Cerebellar nuclear complex (tissue), 1 donor: ENCODE results near the gene CIDEA.

ENCODE experiments used
- DNase-seq, 2 experiments: peaks; one replicate each; lab custom pipeline; 2025; lab: John Stamatoyannopoulos, UW

The CIDEA gene

DNA sequence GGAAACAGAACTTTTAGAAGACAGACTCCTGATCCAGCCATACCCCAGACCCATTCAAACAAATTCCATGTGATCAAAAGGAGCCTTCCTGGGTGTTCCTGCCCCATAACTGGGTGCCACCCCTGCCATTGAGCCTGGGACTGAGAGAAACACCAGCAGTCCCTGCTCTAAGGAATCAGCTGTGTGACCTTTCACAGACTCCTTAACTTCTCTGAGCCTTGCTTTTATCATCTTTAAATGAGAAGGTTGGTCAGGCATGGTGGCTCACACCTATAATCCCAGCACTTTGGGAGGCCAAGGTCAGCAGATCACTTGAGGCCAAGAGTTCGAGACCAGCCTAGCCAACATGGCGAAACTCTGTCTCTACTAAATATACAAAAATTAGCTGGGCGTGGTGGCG, 20.6 kb downstream of the CIDEA start:
- DNase-seq = no peak

GRCh38 chr18:12276736-12277554, 22.8 kb downstream of the CIDEA start:
- no peak for DNase-seq

DNA sequence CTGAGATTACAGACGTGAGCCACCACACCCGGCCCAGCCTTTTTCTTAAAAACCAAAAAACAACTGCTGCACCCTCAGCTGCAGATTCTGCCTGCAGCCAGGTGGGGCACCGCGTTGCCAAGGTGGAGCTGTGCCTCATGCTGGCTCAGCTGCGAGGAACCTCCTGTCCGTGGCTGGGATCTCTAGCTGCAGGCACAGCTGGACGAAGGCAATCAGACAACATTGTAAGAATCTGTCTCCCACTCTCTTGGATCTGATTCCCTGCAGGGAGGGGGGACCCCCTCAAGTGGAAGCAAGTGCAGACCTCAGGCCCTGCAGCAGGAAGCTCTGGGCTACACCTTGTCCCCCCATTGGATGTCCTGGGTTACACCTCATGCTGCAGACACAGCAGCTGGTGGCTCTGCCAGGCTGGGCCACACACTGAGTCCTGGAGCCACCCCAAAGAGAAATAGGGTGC, 24.1 kb downstream of the CIDEA start:
- DNase-seq = no peak

DNA sequence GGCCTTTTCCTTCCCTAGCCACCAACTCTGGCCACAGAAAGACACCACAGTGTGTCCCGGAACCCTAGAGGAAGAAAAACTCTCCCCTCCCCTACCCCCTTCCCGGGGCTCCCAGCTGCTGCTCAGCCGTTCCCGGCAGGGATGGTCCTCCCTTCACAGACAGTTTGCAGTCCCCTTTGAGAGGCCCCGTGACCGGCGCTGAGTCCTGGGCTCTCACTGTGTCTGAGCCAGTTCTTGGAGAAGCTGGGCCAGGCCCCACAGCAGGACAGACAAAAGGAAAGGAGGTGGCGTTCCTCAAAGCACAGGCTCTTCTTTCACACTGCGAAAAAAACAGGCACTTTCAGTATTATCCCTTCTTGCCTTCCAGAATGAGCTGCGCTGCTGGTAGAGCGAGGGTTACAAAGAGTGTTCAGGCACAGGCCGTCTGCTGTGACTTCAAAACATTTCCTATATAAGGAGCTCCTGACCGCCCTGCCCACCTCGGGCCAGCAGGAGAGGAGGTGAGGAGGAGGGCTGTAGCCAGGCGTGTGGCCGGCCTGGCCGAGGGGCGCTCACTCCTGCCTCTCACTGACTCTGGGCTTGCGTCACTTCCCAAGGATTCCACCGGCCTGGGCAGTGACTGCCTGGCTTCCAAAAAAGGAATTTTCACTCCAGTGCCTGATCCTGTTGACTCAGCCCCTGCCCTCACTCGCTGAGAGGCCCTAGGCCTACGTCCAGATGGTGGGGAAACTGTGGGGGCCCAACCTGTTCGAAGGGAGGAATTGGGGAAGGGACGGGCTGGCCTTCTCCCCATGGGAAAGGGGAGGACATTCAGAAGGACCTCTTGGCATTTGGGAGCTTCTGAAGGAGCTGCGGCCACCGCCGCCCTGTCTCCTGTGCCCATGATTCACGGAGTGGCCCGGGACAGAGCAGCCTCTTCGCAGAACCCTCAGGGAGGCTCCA, 24.9 kb downstream of the CIDEA start:
- no peak for DNase-seq

DNA sequence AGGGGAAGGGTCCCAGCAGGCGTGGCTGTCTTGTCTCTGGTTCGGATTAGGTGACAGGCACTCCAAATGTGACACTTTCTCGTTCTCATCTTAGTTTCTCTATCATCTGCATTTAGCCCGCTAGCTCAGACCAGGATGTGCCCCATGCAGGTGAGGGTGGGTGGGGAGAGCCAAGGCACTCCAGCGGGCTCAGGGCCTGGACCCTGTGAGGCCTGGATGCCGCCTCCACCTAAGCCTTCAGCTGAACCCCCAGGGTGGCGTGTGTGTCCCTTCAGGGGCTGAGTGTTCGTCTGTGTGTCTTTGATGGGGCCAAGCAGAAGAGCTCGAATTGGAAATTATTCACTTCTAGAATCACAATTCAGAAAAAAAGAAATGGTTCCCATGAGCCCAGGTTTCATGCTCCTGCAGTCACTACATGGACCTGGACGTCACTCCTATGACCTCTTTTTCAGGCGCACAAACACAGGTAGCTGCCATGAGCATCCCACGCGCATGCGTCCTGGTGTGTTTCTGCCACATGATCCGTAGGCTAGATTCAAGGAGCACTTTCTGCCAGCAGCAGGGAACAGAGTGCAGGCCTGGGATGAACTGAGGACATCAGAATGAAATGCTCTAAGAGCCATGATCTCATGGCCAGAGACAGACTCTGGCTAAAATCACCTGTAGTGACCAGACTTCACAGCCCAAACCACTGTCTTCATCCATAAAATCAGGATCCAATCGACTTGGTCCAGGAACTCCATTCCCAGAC, 25.8 kb downstream of the CIDEA start:
- DNase-seq = no peak

GRCh38 chr18:12281861-12282260, 27.7 kb downstream of the CIDEA start:
- DNase-seq = no peak

DNA sequence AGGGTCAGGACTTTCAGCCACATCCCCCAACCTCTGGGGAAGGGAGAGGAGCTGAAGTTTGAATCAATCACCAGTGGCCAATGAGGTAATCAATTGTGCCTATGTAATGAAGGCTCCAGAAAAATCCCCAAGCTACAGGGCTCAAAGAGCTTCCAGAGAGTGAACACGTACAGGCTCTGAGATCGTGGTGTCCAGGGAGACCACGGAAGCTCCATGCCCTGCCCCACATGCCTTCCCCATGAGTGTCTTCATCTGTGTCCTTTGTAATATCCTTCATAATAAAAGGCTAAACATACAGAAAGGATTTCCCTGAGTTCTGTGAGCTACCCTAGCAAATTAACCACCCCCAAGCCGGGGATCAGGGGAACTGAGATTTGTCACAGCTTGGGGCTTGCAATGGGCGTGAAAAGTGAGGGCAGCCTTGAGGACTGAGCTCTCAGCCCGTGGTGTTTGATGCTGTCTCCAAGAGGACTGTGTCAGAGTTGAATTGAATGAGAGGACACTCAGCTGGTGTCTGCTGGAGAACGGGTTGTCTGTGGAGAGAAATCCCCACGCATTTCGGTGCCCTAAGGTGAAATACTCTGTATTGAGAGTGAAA, 28.4 kb downstream of the CIDEA start:
- no peak for DNase-seq

DNA sequence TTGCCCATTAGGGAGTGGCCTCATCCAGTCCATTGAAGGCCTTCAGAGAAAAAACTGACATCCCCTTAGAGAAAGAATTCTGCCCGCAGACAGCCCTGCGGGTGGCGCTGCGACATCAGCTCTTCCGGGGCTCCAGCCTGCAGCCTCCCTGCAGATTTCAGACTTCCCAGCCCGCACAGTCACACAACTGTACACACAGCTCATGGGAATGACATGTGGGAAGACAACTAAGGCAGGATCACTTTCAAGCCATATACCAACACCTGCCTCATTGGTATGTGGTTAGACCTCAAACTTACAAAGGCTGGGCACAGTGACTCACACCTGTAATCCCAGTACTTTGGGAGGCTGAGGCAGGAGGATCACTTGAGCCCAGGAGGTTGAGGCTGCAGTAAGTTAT, 29.1 kb downstream of the CIDEA start:
- no peak for DNase-seq

- DNase-seq = no peak
Measured at GRCh38 chr18:12283666-12284065, 29.5 kb downstream of the CIDEA start.

DNA sequence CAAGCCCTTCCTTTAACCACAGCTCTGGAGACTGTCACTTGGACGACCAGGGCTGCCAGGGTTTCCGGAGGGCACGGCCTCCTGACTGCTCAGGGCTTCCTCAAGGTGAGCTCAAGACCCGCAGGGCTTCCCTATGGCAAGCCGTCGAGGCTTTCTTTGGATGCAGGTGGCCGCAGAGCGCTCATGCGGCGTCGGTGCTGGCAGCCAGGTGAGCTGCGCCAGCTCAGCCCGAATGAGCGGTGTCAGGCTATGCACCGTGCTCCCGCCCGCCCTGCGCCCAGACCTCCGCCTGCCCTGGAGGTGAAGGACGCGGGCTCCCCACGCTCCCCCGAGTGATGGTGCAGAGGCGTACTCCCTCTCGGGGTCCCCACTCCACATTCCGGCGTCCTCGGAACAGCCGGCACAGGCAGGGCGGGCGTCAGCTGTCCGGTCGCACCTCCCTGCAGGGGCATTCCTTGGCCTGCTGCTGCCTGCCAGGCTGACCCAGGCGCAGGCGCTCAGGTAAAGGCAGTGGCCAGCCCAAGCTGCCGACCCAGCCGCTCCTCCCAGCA, 33.0 kb downstream of the CIDEA start:
- no peak for DNase-seq

GRCh38 chr18:12287684-12288402, 33.7 kb downstream of the CIDEA start:
- no peak for DNase-seq

DNA sequence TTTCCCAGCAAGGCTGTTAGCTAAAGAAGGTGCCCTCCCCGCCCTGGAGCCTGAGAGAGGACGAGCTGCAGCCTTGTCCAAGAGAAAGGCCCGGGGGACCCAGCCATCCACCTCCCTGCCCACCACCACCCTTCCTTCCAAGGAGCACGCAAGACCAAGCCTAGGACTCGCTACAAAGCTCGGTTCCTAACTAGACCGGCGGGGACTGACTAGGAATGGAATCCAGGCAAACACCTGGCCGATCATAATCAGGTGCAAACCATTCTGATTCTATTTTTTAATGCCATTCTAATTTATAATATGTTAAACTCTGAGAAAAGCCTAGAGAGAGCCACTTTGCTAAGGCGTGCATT, 34.2 kb downstream of the CIDEA start:
- DNase-seq = no peak

DNA sequence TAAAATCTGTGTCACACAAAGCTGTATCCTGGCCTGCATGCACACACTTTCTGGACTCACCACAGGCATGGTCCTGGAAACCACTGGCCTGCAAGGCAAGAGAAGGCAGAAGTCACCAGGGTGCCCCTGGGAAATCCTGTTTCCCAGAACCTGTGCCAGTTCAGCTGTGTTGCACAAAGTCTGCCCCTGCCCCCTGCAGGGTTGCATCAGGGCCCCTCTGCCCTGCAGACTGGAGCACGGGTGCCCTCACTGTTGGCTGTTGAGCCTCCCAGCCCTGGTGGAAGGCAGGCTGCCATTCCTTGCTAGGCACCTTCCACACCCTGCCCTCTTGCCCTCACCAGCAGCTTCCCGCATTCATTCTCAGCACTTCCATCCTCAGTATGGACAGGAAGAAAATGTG, 35.9 kb downstream of the CIDEA start:
- DNase-seq = no peak

GRCh38 chr18:12291161-12291560, 37.0 kb downstream of the CIDEA start:
- DNase-seq = no peak

DNA sequence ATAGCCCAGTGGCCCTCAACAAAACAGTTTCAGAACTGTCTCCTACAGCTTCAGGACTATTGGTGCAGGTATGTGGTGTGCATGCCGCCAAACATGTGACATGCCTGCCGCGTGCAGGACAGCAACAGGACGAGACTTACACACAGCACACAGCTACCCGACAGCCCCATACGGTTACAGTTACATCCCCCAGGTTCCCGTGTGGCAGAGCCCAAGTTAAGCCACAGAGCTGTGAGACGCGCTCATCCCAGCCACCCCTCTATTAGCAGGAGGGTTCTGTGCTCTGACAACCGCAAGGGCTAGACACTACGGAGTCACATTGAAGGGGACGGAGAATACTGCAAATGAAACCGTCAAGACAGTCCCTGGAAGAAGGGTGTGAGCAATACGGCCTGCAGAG, 37.5 kb downstream of the CIDEA start:
- no peak for DNase-seq

GRCh38 chr18:12293831-12294230, 39.7 kb downstream of the CIDEA start:
- DNase-seq = no peak

DNA sequence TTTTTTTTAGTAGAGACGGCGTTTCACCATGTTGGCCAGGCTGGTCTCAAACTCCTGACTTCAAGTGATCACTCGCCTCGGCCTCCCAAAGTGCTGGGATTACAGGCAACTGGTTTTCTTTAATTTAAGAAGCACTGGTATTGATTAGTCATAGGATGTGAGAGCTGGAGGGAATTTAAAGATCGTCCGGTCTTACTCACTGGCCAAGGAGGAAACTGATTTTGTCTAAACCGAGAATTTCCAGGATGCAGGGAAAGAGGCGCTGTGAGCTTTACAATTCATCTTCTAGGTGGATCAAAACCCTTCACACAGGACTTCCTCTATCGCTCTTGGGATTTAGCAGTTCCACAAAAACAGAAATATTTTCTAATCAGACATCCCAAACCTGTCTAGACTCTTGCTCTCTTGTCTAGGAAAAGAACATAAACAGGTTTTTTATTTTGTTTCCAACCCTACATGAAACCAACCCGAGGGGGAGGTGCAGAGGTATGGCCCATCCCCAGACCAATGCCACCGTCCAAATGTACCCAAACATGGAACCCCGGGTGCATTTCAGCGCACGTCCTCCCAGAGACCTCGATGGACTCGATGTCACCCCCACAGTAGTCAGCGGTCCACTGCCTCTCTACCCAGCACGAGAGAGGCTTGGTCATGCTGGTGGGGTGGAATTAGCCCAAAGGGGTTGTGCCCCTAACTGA, 41.4 kb downstream of the CIDEA start:
- no peak for DNase-seq

GRCh38 chr18:12296087-12296403, 41.9 kb downstream of the CIDEA start:
- DNase-seq = no peak

GRCh38 chr18:12296457-12296856, 42.3 kb downstream of the CIDEA start:
- no peak for DNase-seq

GRCh38 chr18:12299862-12300261, 45.7 kb downstream of the CIDEA start:
- no peak for DNase-seq
